GM08714 (cell line): ENCODE data around the gene DNM2.

ENCODE experiments used
- H3K4me3 ChIP-seq: fragments of 200-500 bp; sonication (Bioruptor generic); 2 replicates; pipeline ENCODE4 v1.5.1; 2014; ENCODE audit warnings: mild to moderate bottlenecking, low read length, inconsistent platforms
- ZNF274 ChIP-seq: IDR thresholded peaks from 2 replicates; pipeline ENCODE4 v1.6.1; 2012; ENCODE audit warnings: mild to moderate bottlenecking, low read depth, low read length

DNM2 gene

DNA sequence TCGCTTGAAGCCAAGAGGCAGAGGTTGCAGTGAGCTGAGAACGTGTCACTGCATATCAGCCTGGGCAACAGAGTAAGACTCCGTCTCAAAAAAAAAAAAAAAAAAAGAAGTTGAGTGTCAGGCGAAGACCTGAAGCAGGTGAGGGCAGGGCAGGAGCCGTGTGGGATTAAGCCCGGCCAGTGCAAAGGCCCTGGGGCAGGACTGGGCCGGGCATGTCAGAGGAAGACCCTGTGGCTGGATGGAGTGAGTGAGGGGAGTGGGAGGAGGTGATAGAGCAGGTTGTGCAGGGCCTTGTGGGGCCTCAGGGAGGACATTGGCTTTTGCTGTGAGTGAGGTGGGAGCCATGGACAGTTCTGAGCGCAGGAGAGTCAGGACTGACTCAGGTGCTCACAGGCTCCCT lies 70.3 kb downstream of the DNM2 start:
- no peak for TF ChIP-seq ZNF274

DNA sequence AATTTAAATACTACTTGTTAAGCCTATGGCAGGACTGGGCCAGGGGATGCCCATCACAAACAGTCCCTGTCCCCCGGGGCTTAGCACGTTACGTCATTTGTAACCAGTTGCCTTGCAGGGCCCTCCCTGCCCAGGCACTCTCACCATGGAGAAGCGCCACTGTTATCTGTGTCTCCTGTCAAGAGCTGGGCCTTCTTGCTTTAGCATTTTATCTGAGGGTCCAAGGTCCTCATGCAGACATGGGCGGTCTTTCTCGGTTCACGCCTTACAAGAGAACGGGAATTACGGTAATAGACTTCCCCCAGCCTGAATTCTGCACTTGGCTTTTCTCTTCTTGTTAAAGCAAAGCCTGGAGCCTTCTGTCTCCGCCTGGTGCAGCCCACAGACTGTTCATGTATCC lies 72.0 kb downstream of the DNM2 start:
- H3K4me3 ChIP-seq, result no peak overlapping the region
- no peak for TF ChIP-seq ZNF274

More for the DNA sequence above, 70.3 kb downstream of the DNM2 start:
- no peak overlapping the region for H3K4me3 ChIP-seq

DNA sequence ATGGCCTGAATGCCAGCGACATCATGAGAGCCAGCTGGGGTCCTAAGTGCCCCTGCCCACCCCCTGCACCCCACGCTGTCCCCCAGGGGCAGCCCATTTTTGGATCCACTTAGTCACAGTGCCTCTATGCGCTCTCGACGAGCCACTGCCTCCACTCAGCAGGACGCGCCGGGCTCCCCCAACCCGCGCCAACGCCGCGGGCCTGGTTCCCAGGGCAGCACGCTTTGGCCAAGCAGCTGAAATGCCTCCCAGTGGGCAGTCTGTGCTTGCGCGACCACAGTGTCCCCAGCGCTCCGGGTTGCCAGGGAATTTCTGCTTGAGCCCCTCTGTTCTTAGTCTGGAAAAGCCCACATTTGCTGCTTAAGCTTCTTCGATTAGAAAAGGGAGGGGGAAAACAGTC lies 78.8 kb downstream of the DNM2 start:
- no peak for TF ChIP-seq ZNF274
- no peak overlapping the region for H3K4me3 ChIP-seq

DNA sequence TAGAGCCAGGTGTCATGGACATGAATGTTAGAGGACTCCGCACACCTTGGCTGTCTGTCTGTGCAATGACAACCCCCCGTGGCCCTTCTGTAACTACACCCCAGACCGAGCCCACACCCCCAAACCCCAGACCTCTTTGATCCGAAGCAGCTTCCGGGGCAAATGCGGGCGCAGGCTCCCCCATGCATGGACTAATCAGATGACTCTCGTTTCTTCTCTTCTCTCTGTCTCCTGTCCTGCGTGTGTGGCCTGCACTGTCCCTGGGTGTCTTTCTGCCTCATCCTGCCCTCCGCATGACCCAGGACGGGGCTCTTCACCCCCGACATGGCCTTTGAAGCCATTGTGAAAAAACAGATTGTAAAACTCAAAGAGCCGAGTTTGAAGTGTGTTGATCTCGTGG lies 79.2 kb downstream of the DNM2 start:
- TF ChIP-seq ZNF274, result no peak
- no peak overlapping the region for H3K4me3 ChIP-seq

DNA sequence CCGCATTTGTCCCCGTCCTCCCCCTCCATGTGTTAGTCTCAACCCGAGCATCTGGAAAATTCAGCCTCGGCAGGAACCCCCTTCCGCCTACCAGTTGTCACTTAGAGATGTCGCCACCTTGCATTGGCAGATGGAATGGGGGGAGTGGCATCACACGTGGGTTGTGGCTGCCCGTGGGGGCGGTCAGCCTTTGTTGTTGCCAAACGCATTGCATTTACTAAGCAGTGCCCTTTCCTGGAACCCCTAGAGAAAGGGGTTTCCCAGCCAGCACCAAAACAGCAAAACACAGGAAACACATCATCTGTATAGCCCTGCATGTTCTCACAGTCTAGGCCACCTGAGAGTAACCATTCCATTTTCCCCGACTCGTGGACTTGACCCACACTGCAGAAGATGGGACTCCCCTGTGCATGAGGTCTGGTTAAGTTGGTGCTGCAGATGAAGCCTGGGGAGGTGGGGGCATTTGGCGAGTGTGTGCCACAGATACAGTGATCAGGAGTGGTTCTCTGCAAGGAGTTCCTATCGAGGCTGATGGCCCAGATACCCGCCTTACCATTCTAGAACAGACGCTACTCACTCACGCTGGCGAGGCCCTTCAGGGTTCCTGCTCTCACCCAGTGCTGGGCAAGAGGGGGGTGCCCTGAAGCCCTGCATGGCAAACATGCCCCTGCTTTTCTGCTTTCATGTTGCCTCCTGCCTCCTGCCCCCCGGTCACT lies 79.8 kb downstream of the DNM2 start:
- no peak for TF ChIP-seq ZNF274
- no peak overlapping the region for H3K4me3 ChIP-seq

DNA sequence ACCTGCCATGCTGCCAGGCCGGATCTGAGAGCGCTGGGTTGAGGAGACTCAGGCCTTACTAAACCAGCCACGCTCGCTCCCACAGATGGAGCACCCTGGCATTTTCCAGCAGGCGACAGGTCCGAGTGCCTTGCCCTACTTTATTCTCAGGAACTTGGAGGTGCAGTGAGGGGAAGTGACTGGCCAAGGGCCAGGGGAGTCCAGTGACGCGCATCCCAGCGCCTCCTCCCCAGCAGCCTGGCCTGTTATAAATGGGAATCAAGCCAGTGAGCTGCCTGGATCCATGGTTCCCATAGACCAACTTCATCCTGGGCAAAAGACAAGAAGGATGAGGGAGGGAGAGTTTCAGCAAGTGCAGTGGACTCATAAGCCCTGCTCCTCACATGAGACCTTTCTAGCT lies 82.6 kb downstream of the DNM2 start:
- no peak overlapping the region for H3K4me3 ChIP-seq
- TF ChIP-seq ZNF274, result no peak

DNA sequence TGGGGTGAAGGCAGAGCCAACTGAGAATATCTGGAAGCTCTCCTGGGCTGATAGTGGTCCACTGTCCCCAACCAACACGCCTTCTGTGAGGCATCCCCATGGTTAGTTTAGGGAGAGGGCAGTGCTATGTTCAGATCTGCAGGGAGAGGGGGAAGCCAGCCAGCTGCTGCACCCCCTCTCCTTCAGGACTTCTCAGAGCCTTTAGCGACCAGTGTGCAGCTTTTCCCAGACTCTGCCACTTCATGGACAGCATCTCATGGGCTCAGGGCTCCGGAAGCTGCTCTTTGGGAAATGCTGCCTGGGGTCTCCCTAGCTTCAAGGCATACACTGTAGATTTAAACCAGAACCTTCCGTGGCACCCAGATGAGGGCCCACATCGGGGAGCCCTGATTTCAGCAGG lies 84.6 kb downstream of the DNM2 start:
- no peak for TF ChIP-seq ZNF274
- no peak overlapping the region for H3K4me3 ChIP-seq

DNA sequence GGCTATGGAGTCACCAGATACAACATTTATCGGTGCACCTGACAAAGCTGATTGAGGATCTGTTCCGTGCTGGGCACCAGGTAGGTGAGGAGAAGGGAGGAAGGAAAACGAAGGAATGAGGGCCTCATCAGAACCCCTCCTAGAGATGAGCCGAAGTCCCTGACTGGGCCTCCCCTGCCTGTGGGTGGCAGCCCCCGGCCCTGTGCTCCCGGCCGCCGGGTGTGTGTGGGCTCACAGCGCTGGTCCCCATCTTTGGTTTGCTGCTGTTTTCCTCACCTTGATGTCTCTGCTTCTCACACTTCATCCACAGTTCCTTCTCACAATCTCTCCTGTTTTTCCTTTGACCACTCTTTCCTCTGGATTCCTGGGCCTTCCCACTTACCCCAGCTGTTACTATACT lies 85.4 kb downstream of the DNM2 start:
- no peak overlapping the region for H3K4me3 ChIP-seq
- no peak for TF ChIP-seq ZNF274

DNA sequence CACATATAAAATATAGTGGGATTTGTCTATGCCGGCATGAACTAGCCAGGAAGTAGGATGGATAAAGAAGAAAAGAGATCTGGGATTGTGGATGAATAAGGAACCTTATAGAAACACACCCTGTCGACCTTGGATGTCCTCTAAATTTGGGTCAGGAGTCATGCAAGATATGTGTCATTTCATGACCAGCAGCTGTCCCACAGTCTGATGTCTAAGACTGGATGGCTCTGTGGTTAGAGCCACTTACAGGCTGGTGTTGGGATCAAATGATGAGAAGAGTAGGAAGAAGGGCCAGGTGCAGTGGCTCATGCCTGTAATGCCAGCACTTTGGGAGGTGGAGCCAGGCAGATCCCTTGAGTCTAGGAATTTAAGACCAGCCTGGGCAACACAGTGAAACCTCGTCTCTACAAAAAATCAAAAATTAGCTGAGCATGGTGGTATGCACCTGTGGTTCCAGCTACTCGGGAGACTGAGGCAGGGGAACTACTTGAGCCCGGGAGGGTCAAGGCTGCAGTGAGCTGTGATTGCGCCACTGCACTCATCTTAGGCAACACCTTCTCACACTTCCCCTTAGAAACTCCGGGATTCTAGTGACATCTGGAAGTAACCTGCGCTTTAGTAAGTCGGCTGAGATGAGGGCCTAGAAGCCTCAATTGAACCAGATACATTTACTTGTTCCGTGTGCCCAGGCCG lies 87.3 kb downstream of the DNM2 start:
- no peak overlapping the region for H3K4me3 ChIP-seq
- TF ChIP-seq ZNF274, result no peak

DNA sequence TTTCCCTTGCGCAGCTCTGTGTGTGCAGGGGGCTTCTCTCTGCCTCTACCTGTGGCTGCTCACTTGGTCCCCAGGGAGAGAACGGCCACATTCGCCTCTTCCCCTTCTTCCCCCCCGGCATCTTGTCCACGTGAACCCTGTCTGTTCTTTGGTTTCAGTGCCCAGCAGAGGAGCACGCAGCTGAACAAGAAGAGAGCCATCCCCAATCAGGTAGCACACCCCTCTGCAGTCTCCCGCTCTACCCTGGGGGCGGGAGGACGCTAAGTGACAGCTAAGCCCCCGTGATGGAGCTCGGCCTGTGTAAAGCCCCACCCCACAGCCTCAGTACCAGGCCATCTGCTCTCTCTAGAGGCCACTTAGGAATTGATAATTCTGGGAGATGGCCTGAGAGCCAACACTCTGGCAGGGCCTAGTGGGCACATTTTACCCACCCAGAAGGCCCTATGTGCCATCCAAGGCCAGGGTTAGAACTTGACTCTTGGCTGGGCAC lies 87.9 kb downstream of the DNM2 start:
- no peak overlapping the region for H3K4me3 ChIP-seq
- TF ChIP-seq ZNF274, result no peak

DNA sequence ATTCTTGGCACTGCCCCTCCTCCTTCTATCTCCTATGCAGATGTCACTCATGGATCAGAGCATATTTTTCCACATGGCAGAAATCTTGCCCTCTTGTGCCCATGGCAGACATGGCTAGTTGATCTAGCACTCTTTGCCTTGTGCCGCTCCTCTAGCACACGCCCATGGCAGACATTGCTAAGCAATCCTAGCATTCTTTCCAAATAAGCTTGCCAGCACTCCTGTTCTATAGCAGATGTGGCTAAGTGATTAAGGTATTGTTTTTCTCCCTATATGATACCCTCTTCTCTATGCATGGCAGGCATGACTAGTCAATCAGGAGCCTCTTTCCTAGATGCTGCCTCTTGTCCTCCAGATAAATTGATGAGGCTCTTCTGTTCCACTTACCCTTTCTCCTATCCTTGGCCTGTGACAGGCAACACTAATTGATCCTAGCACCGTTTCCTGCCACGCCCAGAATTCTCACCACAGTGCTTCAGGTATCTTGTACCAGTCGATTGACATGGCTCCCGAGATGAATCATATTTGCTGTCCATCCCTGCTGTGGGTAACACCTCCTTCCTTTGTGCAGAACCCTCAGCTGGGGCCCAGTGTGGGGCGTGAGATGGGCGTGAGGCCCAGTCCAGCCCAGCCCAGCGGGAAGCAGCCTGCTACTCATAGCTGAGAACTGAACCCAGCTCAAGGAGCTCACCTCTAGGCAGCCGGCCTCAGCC lies 91.2 kb downstream of the DNM2 start:
- H3K4me3 ChIP-seq, result no peak overlapping the region
- no peak for TF ChIP-seq ZNF274

DNA sequence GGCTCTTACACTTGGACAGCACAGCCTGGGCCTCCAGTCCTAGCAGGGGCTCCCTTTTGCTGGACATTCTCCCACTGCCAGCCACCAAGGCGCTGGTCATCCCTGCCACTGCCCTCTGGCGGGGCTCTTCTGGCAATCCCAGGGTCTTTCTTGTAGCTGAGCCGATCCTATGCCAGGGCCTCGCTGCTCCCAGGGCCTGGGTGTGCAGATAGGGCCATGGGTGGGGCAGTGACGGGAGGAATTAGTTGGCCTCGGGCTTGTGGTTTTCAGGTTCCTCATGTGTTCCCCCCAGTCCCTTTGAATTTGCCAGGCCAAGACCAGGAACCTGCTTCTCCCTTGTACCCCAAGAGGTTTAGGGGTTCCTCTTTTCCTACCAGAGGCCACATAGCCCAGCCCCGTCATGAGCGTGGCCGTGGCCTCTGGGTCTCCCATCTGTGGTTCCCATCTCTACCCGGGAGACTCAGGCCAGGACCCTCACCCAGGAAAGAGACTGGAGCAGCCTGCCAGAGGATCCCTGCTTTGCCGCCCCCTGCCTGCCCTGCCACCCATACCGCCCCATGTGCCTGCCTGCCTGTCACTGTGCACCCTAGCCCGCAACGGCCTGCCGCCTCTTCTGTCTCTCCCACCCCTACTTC lies 91.9 kb downstream of the DNM2 start:
- TF ChIP-seq ZNF274, result no peak
- H3K4me3 ChIP-seq, result no peak overlapping the region

DNA sequence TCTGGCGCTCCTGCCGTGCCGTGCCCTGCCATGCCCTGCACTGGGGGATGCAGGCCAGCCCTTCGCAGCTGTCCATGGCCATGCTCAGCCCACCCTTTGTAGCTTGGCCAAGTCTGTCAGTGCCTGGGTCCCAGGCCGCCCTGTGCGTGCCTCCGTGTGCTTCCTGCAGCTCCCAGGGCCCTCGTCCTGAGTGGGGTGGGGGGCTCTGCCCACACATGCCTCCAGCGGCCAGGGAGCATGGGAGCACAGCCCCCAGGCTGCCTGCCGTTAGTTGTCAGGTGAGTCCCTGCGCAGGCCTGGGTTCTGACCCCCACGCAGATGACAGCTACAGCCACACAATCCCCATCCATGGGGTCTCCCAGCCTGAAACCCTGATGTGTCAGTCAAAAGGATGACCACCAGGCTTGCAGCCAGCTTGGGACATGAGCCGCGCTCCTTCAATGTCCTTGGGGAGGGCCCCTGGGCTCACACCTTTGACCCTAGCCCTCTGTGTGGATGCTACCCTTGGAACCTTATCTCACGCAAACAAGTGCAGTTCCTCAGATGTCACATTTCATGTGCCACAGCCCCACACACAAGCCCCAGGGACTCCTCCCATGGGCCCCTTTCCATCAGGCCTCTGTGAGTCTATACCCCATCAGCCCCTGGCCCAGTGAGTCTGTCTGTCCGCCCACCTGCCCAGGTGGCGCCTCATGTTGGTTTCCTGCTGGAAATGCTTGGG lies 93.7 kb downstream of the DNM2 start:
- no peak overlapping the region for H3K4me3 ChIP-seq
- no peak for TF ChIP-seq ZNF274

DNA sequence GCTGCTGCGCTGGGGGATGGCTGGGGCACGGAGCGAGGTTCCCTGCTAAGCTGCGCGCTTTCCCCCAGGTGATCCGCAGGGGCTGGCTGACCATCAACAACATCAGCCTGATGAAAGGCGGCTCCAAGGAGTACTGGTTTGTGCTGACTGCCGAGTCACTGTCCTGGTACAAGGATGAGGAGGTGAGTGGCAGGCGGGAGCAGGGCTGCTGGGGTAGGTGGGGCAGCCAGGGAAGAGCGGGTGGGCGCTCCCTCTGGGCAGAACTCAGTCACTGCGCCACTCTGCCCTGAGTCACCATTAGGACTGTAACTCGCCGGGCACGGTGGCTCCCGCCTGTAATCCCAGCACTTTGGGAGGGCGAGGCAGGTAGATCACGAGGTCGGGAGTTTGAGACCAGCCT lies 94.3 kb downstream of the DNM2 start:
- no peak for TF ChIP-seq ZNF274
- H3K4me3 ChIP-seq, result no peak overlapping the region
